ENCODE data around the gene MYO3B. TPM values are rescaled to one million over a fixed set of nuclear protein-coding genes. Genes with fewer than 3 reads are reported as not detected.

Gene MYO3B
- total RNA-seq, 4 donors from 2014 or later = 0.06 TPM; not detected in 3

DNA sequence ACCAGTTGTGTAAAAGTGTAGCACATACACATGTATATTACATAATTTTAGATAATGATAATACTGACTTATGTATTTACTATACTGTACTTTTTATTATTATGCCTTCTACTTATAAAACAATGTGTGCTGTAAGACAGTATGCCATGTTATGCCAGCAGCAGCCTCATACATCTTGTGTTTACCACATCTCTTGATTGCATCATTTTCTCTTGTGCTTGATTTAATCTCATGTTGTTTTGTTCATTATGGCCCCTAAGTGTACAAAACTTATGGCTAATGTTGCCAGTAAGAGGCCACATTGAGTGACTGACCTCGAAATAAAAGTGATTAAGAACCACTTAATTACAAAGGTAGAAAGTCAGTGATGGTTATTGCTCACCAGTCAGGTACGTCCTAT, 409.2 kb downstream of the MYO3B start:
- peaks cover 0 to 18% (median 5%) of the 10 kb centered on the region in 4 donors for H3K4me1 ChIP-seq
- intact Hi-C loops (cut with DNase I) = no loop called here
- H3K27ac ChIP-seq (replicated peaks in 1 of 4) = no peak overlapping the region
- DNase-seq (ENCODE audit: extremely low spot score) = no peak
- WGBS = 88% methylated on average over 2 of the region's 2 CpGs
- TF ChIP-seq EP300 (IDR thresholded peaks at IDR 0.05) = no peak
- TF ChIP-seq, protein P1, sequence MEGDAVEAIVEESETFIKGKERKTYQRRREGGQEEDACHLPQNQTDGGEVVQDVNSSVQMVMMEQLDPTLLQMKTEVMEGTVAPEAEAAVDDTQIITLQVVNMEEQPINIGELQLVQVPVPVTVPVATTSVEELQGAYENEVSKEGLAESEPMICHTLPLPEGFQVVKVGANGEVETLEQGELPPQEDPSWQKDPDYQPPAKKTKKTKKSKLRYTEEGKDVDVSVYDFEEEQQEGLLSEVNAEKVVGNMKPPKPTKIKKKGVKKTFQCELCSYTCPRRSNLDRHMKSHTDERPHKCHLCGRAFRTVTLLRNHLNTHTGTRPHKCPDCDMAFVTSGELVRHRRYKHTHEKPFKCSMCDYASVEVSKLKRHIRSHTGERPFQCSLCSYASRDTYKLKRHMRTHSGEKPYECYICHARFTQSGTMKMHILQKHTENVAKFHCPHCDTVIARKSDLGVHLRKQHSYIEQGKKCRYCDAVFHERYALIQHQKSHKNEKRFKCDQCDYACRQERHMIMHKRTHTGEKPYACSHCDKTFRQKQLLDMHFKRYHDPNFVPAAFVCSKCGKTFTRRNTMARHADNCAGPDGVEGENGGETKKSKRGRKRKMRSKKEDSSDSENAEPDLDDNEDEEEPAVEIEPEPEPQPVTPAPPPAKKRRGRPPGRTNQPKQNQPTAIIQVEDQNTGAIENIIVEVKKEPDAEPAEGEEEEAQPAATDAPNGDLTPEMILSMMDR (IDR thresholded peaks at IDR 0.05) = no peak
- no peak for TF ChIP-seq POLR2A (IDR thresholded peaks at IDR 0.05; ENCODE audit: low read depth)
- no peak for TF ChIP-seq POLR2AphosphoS5 (IDR thresholded peaks at IDR 0.05)
- no peaks in the 10 kb centered on the region for H3K9me3 ChIP-seq
- no peaks in the 10 kb centered on the region for H3K27me3 ChIP-seq
- H3K36me3 ChIP-seq = no peaks in the 10 kb centered on the region
- no peak overlapping the region for H3K4me3 ChIP-seq

DNA sequence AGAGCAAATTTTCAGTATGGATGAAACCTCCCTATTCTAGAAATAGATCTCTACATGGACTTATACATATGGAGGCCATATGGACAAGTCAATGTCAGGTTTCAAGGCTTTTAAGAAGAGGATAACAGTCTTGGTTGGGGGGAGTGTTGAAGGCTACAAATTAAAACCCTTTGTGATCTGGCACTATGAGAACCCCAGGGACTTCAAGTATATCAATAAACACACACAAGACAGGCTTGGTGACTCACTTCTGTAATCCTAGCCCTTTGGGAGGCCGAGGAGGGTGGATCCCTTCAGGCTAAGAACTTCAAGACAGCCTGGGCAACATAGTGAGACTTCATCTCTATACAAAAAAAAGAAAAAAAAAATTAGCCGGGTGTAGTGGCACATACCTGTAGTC, 410.0 kb downstream of the MYO3B start:
- no peaks in the 10 kb centered on the region for H3K36me3 ChIP-seq
- WGBS = 80% methylated on average over 2 of the region's 2 CpGs

DNA sequence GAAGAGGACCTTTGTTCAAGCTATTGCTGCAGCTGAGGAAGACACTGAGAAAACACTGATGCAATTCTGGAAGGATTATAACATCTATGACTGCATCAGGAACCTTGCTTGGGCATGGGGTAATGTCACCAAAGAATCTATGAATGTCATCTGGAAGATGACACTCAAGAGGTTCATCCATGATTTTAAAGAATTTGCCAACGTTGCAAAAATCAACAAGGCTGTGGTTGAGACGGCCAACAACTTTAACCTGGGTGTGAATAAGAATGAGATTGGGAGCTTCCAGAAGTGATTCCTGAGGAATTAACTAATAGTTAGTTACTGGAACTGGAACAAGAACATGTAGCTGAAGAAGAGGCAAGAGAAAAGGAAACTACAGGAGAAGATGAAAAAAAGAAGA, 410.8 kb downstream of the MYO3B start:
- TF ChIP-seq POLR2AphosphoS5 (IDR thresholded peaks at IDR 0.05) (no peak), POLR2A (IDR thresholded peaks at IDR 0.05; ENCODE audit: low read depth) (no peak), EP300 (IDR thresholded peaks at IDR 0.05) (no peak)
- TF ChIP-seq, protein P1 (IDR thresholded peaks at IDR 0.05) = no peak
- no peaks in the 10 kb centered on the region for H3K36me3 ChIP-seq
- H3K27ac ChIP-seq (replicated peaks in 1 of 4) = no peak overlapping the region
- whole genome bisulfite sequencing = 79% methylated on average over 2 of the region's 2 CpGs
- H3K4me1 ChIP-seq = peaks cover 0 to 18% (median 5%) of the 10 kb centered on the region in 4 donors
- intact Hi-C loops (cut with DNase I) = no loop called here
- no peaks in the 10 kb centered on the region for H3K9me3 ChIP-seq
- H3K4me3 ChIP-seq = no peak overlapping the region
- no peaks in the 10 kb centered on the region for H3K27me3 ChIP-seq
- no peak for DNase-seq (ENCODE audit: extremely low spot score)

More for the DNA sequence above, 410.0 kb downstream of the MYO3B start:
- Histone ChIP-seq H3K4me1 (peaks cover 0 to 18% (median 5%) of the 10 kb centered on the region in 4 donors), H3K27ac (replicated peaks in 1 of 4) (no peak overlapping the region), H3K9me3 (no peaks in the 10 kb centered on the region), H3K27me3 (no peaks in the 10 kb centered on the region), H3K4me3 (no peak overlapping the region)
- no peak for DNase-seq (ENCODE audit: extremely low spot score)
- intact Hi-C loops (cut with DNase I) = no loop called here
- TF ChIP-seq EP300 (IDR thresholded peaks at IDR 0.05) (no peak), POLR2A (IDR thresholded peaks at IDR 0.05; ENCODE audit: low read depth) (no peak), POLR2AphosphoS5 (IDR thresholded peaks at IDR 0.05) (no peak)
- TF ChIP-seq, protein P1 (IDR thresholded peaks at IDR 0.05) = no peak

DNA sequence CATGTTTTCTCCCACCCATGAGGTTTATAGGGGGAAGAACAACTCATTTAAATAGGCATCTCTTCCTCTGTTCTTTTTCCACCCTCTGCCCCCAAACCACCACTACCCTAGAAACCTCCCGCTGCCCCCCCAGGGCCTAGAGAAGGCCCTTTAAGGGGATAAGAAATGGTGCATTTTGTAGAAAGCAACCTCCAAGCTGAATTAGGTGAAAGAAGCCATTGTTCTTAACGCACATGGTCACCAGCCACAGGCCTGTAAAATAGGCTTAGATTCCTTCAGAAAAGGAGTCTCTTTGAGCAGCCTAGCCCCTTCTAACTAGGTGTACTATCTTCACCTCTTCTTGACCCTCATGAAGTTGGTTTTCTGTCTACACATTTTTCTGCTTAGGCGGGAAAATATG, 418.6 kb downstream of the MYO3B start:
- no peak overlapping the region for H3K4me3 ChIP-seq
- intact Hi-C loops (cut with DNase I) = no loop called here
- peak overlapping the region in 1 of 4 donors; percentile 7 for H3K27ac ChIP-seq (replicated peaks in 1 of 4)
- H3K36me3 ChIP-seq = no peaks in the 10 kb centered on the region
- no peaks in the 10 kb centered on the region for H3K27me3 ChIP-seq
- no peaks in the 10 kb centered on the region for H3K9me3 ChIP-seq
- TF ChIP-seq EP300 (IDR thresholded peaks at IDR 0.05) (no peak), POLR2AphosphoS5 (IDR thresholded peaks at IDR 0.05) (no peak), POLR2A (IDR thresholded peaks at IDR 0.05; ENCODE audit: low read depth) (no peak)
- TF ChIP-seq, protein P1 (IDR thresholded peaks at IDR 0.05) = no peak
- no peak for DNase-seq (ENCODE audit: extremely low spot score)
- no peaks in the 10 kb centered on the region for H3K4me1 ChIP-seq
- 95% methylated on average over 3 of the region's 3 CpGs for WGBS

DNA sequence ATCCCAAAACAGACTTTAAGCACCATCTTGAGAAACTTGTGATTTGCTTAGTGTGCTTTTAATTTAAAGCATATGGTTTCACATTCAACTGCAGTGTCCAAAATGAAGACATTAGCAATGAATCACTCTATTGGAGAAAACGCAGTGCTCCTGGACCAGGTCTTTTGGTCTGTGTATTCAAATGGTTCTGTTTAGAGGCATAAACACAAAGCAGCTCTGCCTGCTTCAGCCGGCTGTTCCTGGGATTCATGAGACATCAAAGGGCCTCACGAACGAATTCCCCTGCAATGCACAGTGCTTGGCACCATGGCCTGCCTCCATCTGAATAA, 420.1 kb downstream of the MYO3B start:
- DNase-seq (ENCODE audit: extremely low spot score) = no peak
- Histone ChIP-seq H3K9me3 (no peaks in the 10 kb centered on the region), H3K4me3 (no peak overlapping the region), H3K27me3 (no peaks in the 10 kb centered on the region), H3K27ac (replicated peaks in 1 of 4) (peak overlapping the region in 3 of 4 donors; percentile 12 to 24 (median 18)), H3K4me1 (no peaks in the 10 kb centered on the region), H3K36me3 (no peaks in the 10 kb centered on the region)
- WGBS = 52% methylated on average over 4 of the region's 4 CpGs
- intact Hi-C loops (cut with DNase I) = no loop called here
- TF ChIP-seq, protein P1 (IDR thresholded peaks at IDR 0.05) = no peak
- TF ChIP-seq EP300 (IDR thresholded peaks at IDR 0.05) (no peak), POLR2AphosphoS5 (IDR thresholded peaks at IDR 0.05) (no peak), POLR2A (IDR thresholded peaks at IDR 0.05; ENCODE audit: low read depth) (no peak)

Data from esophagus muscularis mucosa (tissue), 4 donors.